CD14-positive monocyte (primary cell): ENCODE measurements around the gene NECTIN1. TPM values are rescaled to one million over a fixed set of nuclear protein-coding genes. Genes with fewer than 3 reads are reported as not detected.
A peak's percentile ranks its signal among the peaks of the same experiment; 100 is the strongest.

Experiments used
- DNase-seq, 3 donors: peaks; one replicate each; pipeline ENCODE4 v3.0.0-alpha.2; 2011 to 2022
- H2AFZ ChIP-seq: 2 replicates; pipeline ENCODE4 v1.6.0; 2012; ENCODE audit warnings: mild to moderate bottlenecking, low read depth, low read length, inconsistent platforms; ENCODE audit not compliant: insufficient read depth, poor library complexity, severe bottlenecking
- H3K27ac ChIP-seq, 2 donors: 1 replicate in 1 of 2; 2 replicates in 1 of 2; pipeline ENCODE4 v1.5.1; 2012 to 2013; ENCODE audit warnings: low read length in 2 of 2, control low read depth in 1 of 2, inconsistent platforms in 1 of 2, low read depth in 1 of 2, mild to moderate bottlenecking in 1 of 2
- H3K27me3 ChIP-seq, 2 donors: one replicate each; pipeline versions ENCODE4 v1.6.0 to v1.6.1; 2011 to 2013; ENCODE audit warnings: low read length in 2 of 2; ENCODE audit not compliant: control insufficient read depth in 2 of 2, insufficient read depth in 2 of 2
- H3K36me3 ChIP-seq, 2 donors: replicated peaks in 1 of 2; 1 replicate in 1 of 2; 2 replicates in 1 of 2; pipeline versions ENCODE4 v1.5.1 to v1.6.1; 2012 to 2013; ENCODE audit warnings: low read length in 2 of 2, control low read depth in 1 of 2, inconsistent platforms in 1 of 2, mild to moderate bottlenecking in 1 of 2; ENCODE audit not compliant: insufficient read depth in 2 of 2, control insufficient read depth in 1 of 2
- H3K4me1 ChIP-seq, 2 donors: 1 replicate in 1 of 2; 2 replicates in 1 of 2; pipeline versions ENCODE4 v1.5.1 to v1.6.1; 2012 to 2013; ENCODE audit warnings: low read length in 2 of 2, control low read depth in 1 of 2, inconsistent platforms in 1 of 2, mild to moderate bottlenecking in 1 of 2, moderate library complexity in 1 of 2; ENCODE audit not compliant: insufficient read depth in 2 of 2, control insufficient read depth in 1 of 2
- H3K4me2 ChIP-seq: replicated peaks from 2 replicates; pipeline ENCODE3; 2012; ENCODE audit warnings: low read length, moderate library complexity, mild to moderate bottlenecking; ENCODE audit not compliant: poor library complexity, severe bottlenecking; ENCODE audit errors: extremely low read depth
- H3K4me3 ChIP-seq, 3 experiments: fragments of 200-600 bp in 1 of 3; sonication (generic) in 1 of 3; replicated peaks in 1 of 3; 1 replicate in 2 of 3; 2 replicates in 1 of 3; pipeline ENCODE4 v1.5.1; 2011 to 2013; ENCODE audit warnings: low read length in 3 of 3, mild to moderate bottlenecking in 3 of 3, control low read depth in 2 of 3, low read depth in 2 of 3, inconsistent platforms in 1 of 3, moderate library complexity in 1 of 3
- H3K79me2 ChIP-seq: 2 replicates; pipeline ENCODE4 v1.6.0; 2012; ENCODE audit warnings: mild to moderate bottlenecking, control low read depth, inconsistent platforms, low read length, moderate library complexity; ENCODE audit not compliant: insufficient read depth
- H3K9ac ChIP-seq: 2 replicates; pipeline ENCODE4 v1.6.0; 2017; ENCODE audit warnings: low read length, mild to moderate bottlenecking; ENCODE audit not compliant: insufficient read depth, poor library complexity, severe bottlenecking
- H3K9me3 ChIP-seq, 2 donors: replicated peaks in 1 of 2; 1 replicate in 1 of 2; 2 replicates in 1 of 2; pipeline versions ENCODE4 v1.5.1 to v1.6.1; 2012 to 2013; ENCODE audit warnings: low read length in 2 of 2, control low read depth in 1 of 2; ENCODE audit not compliant: control insufficient read depth in 1 of 2, insufficient read depth in 1 of 2
- H4K20me1 ChIP-seq: 2 replicates; pipeline ENCODE4 v1.6.0; 2012; ENCODE audit warnings: mild to moderate bottlenecking, low read length, control low read depth, moderate library complexity; ENCODE audit not compliant: insufficient read depth
- H3K27ac Mint-ChIP-seq, 7 donors: one replicate each; pipeline ENCODE4 v1.8.0; 2020; ENCODE audit warnings: mild to moderate bottlenecking in 7 of 7, mixed read lengths in 7 of 7, moderate library complexity in 6 of 7, inconsistent platforms in 2 of 7
- H3K27me3 Mint-ChIP-seq, 3 donors: one replicate each; pipeline ENCODE4 v1.8.0; 2021 to 2022; ENCODE audit warnings: low read depth in 3 of 3, mild to moderate bottlenecking in 3 of 3, mixed read lengths in 3 of 3, moderate library complexity in 3 of 3, inconsistent platforms in 1 of 3
- H3K36me3 Mint-ChIP-seq, 2 donors: one replicate each; pipeline ENCODE4 v1.8.0; 2020; ENCODE audit warnings: mixed read lengths in 2 of 2, inconsistent platforms in 1 of 2, mild to moderate bottlenecking in 1 of 2
- H3K4me1 Mint-ChIP-seq: one replicate; pipeline ENCODE4 v1.8.0; 2020; ENCODE audit warnings: mild to moderate bottlenecking, mixed read lengths
- H3K4me3 Mint-ChIP-seq, 2 donors: one replicate each; pipeline ENCODE4 v1.8.0; 2020; ENCODE audit warnings: mild to moderate bottlenecking in 2 of 2, mixed read lengths in 2 of 2, moderate library complexity in 1 of 2
- H3K9me3 Mint-ChIP-seq, 7 donors: one replicate each; pipeline ENCODE4 v1.8.0; 2020 to 2022; ENCODE audit warnings: mixed read lengths in 7 of 7, mild to moderate bottlenecking in 6 of 7, moderate library complexity in 6 of 7, inconsistent platforms in 2 of 7
- WGBS: methylation state at CpG from one replicate; pipeline ENCODE4 v1.1.5; 2013; ENCODE audit warnings: missing lambda C conversion rate; ENCODE audit not compliant: insufficient coverage; 5-methylcytosine and 5-hydroxymethylcytosine counted together
- intact Hi-C, 2 donors: fragments of 100-400 bp; cut with micrococcal nuclease; formaldehyde crosslinking; loops; one replicate each; pipeline versions ENCODE4 v1.15.0 to v1.15.1; 2023
- polyA plus RNA-seq, 3 donors: library from polyadenylated mRNA; depleted of rRNA in 1 of 3; unstranded in 2 of 3; stranded (reverse) in 1 of 3; fragments of 300-500 nt in 2 of 3; fragments of >200 nt in 1 of 3; fragmentation: Illumina TruSeq in 2 of 3; gene quantifications; 1 replicate in 2 of 3; 2 replicates in 1 of 3; pipeline ENCODE4 v1.2.3, GENCODE V29; 2012 to 2021
- TF ChIP-seq, protein P1 (sequence below): fragments of 200-600 bp; IDR thresholded peaks from one replicate; pipeline ENCODE4 v1.8.0; 2022; ENCODE audit warnings: antibody characterized with exemption, mild to moderate bottlenecking

NECTIN1 gene
- polyA plus RNA-seq, 3 donors, result 0.53 to 8.3 (median 0.85) TPM

DNA sequence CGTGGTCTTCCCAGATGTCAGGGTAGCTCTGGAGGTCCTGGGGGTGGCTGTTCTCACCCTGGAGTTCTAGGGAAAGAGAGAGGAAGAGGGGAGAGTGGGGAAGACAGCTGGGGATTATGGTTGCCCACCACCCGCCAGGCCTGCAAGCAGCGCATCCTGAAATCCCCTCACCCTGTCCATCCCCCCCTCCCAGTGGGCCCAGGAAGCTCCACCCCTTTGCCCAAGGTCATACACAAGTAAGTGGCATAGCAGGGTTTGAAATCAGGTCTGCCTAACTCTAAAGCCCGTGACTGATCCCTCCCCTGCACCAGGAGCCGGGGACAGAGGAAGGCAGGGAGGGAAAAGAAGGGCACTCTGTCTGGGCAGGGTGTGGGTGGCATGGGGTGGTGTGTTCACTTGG, 105.3 kb downstream of the NECTIN1 start:
- H3K4me3 Mint-ChIP-seq, result no peak overlapping the region
- Histone ChIP-seq H3K9me3 (no peaks in the 10 kb centered on the region), H3K9ac (no peak overlapping the region), H3K79me2 (no peaks in the 10 kb centered on the region), H3K4me3 (no peak overlapping the region), H2AFZ (no peak overlapping the region), H3K27me3 (no peaks in the 10 kb centered on the region), H3K27ac (no peak overlapping the region), H4K20me1 (no peaks in the 10 kb centered on the region), H3K4me2 (no peak overlapping the region), H3K36me3 (no peaks in the 10 kb centered on the region), H3K4me1 (peaks cover 19 to 20% of the 10 kb centered on the region in 2 donors)
- H3K27ac Mint-ChIP-seq, result peak overlapping the region in 1 of 7 donors; percentile 59
- DNase-seq, result no peak
- H3K9me3 Mint-ChIP-seq, result peaks cover 0 to 1% (median 0%) of the 10 kb centered on the region in 7 donors
- intact Hi-C loops, result loop anchor here in 1 of 2 donors (10.0 kb wide), 1 partner anchor 139 kb away; no protein-coding TSS in a partner anchor
- TF ChIP-seq, protein P1, sequence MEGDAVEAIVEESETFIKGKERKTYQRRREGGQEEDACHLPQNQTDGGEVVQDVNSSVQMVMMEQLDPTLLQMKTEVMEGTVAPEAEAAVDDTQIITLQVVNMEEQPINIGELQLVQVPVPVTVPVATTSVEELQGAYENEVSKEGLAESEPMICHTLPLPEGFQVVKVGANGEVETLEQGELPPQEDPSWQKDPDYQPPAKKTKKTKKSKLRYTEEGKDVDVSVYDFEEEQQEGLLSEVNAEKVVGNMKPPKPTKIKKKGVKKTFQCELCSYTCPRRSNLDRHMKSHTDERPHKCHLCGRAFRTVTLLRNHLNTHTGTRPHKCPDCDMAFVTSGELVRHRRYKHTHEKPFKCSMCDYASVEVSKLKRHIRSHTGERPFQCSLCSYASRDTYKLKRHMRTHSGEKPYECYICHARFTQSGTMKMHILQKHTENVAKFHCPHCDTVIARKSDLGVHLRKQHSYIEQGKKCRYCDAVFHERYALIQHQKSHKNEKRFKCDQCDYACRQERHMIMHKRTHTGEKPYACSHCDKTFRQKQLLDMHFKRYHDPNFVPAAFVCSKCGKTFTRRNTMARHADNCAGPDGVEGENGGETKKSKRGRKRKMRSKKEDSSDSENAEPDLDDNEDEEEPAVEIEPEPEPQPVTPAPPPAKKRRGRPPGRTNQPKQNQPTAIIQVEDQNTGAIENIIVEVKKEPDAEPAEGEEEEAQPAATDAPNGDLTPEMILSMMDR, result no peak
- peaks cover 2 to 9% (median 4%) of the 10 kb centered on the region in 3 donors for H3K27me3 Mint-ChIP-seq
- no peaks in the 10 kb centered on the region for H3K36me3 Mint-ChIP-seq
- 80% methylated on average over 1 of the region's 5 CpGs for WGBS
- H3K4me1 Mint-ChIP-seq, result peaks cover 25% of the 10 kb centered on the region

DNA sequence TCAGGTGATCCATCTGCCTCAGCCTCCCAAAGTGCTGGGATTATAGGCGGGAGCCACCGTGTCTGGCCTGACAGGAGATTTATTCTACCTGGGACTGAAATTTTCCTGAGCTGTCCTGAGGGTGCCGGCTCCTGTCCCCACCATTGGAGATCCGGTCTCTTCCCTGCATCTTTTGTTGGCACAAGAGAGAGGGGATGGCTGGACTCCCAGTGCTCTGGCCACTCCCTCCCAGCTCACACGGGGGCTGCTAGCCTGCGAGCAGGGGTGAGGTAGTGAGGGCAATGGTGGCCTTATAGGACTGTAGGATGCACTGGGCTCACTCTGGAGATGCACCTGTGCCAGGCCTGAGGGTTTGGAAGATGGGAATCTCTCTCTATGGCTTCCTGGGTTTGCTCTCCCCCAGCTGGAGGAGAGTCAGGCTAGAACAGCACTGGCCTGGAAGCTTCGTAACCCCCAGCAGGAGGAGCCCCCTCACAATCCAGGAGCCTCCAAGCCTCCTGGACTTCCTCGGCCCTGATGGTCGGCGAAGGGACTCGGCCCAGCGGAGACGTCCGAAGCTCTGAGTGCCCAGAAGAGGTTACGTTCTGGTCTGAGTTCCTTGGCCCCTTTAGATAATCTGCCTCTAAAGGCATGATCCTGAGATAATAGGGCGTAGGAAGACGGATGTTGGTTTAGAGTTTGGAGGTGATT, 106.4 kb downstream of the NECTIN1 start:
- intact Hi-C loops, result loop anchor here in 1 of 2 donors (10.0 kb wide), 1 partner anchor 138 kb away; no protein-coding TSS in a partner anchor
- H3K27me3 ChIP-seq, result no peaks in the 10 kb centered on the region
- H3K27ac Mint-ChIP-seq, result no peak overlapping the region

More for the DNA sequence above, 106.4 kb downstream of the NECTIN1 start:
- H3K4me1 ChIP-seq, result peaks cover 30% of the 10 kb centered on the region in 2 donors
- TF ChIP-seq, protein P1, result no peak
- peaks cover 2 to 5% (median 2%) of the 10 kb centered on the region in 3 donors for H3K27me3 Mint-ChIP-seq
- H2AFZ ChIP-seq, result no peak overlapping the region
- DNase-seq, result no peak
- H4K20me1 ChIP-seq, result no peaks in the 10 kb centered on the region
- peaks cover 0 to 1% (median 0%) of the 10 kb centered on the region in 7 donors for H3K9me3 Mint-ChIP-seq
- H3K4me3 Mint-ChIP-seq, result no peak overlapping the region
- WGBS, result 98% methylated on average over 15 of the region's 17 CpGs
- H3K4me3 ChIP-seq, result no peak overlapping the region
- no peaks in the 10 kb centered on the region for H3K79me2 ChIP-seq
- no peaks in the 10 kb centered on the region for H3K36me3 Mint-ChIP-seq
- no peak overlapping the region for H3K9ac ChIP-seq
- H3K4me1 Mint-ChIP-seq, result peaks cover 34% of the 10 kb centered on the region
- no peaks in the 10 kb centered on the region for H3K9me3 ChIP-seq
- H3K4me2 ChIP-seq, result no peak overlapping the region
- no peaks in the 10 kb centered on the region for H3K36me3 ChIP-seq
- H3K27ac ChIP-seq, result no peak overlapping the region
